Measurements from ENCODE around the gene NME5. TPM values are rescaled to one million over a fixed set of nuclear protein-coding genes. Genes with fewer than 3 reads are reported as not detected.

NME5 gene
- 0.86 and 2.5 TPM in 2 replicates for total RNA-seq

DNA sequence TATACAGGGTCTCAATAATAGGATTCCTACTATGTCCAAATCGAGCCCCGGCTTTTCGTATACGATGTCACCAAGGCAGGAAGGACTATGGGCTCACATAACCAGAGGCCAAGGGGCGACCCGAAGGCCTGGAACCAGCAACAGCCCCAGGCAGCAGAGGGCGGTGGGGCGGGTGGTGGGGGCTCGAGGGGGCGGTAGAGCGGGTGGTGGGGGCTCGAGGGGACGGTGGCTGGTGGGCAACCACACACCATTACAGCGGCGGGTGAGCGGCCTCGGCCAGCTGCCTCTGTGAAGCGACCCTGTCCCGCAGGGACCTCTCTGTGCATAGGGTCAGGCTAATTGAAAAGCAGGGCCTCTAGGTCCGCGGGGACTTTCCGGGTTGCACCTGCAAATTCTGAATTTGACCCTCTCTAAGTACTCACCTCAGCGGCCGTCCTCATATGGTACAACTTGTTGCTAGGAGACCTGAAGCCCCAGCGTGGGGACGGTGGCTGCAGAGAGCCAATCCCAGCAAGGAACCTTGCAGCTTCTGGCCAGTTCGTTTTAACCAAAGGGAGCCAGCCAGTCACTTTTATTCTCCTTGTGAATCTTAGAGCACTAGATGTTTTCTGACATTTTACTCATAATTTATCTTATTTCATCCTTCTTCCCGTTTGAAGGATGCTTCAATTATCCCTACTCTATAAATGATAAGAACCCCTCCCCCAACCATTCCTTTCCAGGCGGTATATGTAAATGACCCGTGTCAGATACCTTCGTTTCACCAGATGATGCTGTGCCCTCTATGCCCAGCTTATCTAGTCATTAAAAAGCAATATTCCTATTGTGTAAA is at the start of gene NME5:
Gene NME5 (minus strand): TSS at position 480 of the 832 bp plus-strand sequence. CDS start 648 bp downstream, outside the sequence.

GRCh38 chr5:138178516-138179276 is 39.5 kb upstream of the NME5 start, which contains the start of the genes BRD8 and KIF20A:
Gene BRD8 (minus strand): TSS chr5:138178630. CDS start chr5:138178614, 16 bp downstream.
Gene KIF20A (plus strand): TSS chr5:138179112. CDS start chr5:138179681, 569 bp downstream.

DNA sequence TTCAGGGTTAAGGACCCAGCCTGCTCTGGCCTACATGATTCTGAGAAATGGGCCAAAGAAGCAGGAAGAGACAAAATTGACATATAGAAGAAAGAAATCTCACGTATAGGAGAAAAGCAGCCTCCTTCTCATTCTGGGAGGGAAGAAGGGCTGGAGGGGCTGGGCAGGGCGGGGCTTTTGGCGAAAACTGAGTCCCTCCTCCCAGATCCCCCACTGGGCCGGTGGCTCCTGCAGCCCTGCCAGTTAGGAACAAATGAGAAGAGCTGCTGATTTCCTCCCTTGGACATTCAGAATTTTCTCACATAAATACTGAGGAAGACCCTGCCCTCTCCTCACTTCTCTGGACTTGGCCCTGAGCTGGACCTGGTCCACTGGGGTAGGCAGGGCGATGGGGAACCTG is 55.5 kb downstream of the NME5 start, which contains the start of gene WNT8A:
Gene WNT8A (plus strand): TSS at position 332 of the 400 bp plus-strand sequence. CDS start 95 bp downstream, outside the sequence.

Other genes starting within 250 kb of the NME5 start
- gene PKD2L2, start 250.0 kb downstream of the NME5 start, total RNA-seq: not detected in 2 replicates
- 2.7 and 2.9 TPM in 2 replicates for gene FAM13B, start 106.3 kb downstream of the NME5 start, total RNA-seq
- not detected in 2 replicates for gene WNT8A, start 55.4 kb downstream of the NME5 start, total RNA-seq
- gene BRD8, start 39.2 kb upstream of the NME5 start, total RNA-seq: 29.6 and 40.9 TPM in 2 replicates
- 91.4 and 104 TPM in 2 replicates for gene KIF20A, start 39.7 kb upstream of the NME5 start, total RNA-seq
- gene CDC23, start 73.9 kb upstream of the NME5 start, total RNA-seq: 14.7 and 22.5 TPM in 2 replicates
- not detected in 2 replicates for gene GFRA3, start 135.2 kb upstream of the NME5 start, total RNA-seq
- gene CDC25C, start 192.4 kb upstream of the NME5 start, total RNA-seq: 23.9 and 24.3 TPM in 2 replicates
- gene FAM53C, start 198.8 kb upstream of the NME5 start, total RNA-seq: 22.0 and 30.6 TPM in 2 replicates
- 19.0 and 25.9 TPM in 2 replicates for gene KDM3B, start 213.3 kb upstream of the NME5 start, total RNA-seq